Cerebellar nuclear complex (tissue), 1 donor: ENCODE data around the gene CECR2.

Source experiments
- DNase-seq, 2 experiments: peaks; one replicate each; lab custom pipeline; 2025; lab: John Stamatoyannopoulos, UW

CECR2 gene

DNA sequence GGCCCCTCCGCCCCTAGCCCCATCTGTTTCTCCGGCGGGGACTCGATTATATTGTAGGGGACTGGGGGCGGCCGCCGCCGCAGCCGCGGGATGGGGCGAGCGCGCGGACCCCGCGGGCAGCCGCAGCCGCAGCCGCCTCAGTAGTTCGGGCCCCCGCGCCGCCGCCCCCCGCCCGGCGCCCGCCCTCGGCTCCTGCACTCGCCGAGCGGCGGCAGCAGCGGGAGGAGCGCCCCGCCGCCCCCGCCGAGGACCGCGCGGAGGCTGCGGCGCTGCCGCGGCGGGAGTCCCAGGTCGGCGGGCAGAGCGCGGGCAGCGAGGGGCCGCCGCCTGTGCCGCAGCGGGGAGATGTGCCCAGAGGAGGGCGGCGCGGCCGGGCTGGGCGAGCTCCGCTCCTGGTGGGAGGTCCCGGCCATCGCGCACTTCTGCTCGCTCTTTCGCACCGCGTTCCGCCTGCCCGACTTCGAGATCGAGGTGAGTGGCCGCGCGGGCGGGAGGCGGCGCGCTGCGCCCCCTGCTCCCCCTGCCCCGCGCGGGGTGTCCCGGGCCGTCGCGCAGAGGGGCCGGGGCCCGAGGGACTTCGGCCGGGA is at the start of gene CECR2:
CECR2 (plus strand) TSS at position 22 of the 587 bp plus-strand sequence; CDS start at position 346, 324 bp downstream.
- DNase-seq: no peak

DNA sequence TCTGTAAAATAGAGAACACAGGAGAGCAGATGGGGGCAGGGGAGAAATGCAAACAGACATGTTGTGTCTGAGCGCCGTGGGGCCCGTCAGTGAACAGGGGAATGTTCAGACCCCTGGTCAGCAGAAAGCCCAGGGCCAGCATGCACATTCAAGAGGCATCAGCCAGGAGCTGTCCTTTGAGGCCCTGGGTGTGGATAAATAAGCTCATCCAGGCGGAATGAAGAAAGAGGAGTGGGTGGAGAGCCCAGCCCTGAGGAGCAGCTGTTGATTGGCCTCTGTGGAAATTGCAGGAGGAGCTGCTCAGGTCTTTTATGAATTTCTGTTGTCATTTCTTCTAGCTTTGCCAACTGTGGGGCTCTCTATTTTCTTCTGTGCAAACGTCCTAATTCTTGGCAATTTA is 49.7 kb upstream of the CECR2 start:
- no peak for DNase-seq

DNA sequence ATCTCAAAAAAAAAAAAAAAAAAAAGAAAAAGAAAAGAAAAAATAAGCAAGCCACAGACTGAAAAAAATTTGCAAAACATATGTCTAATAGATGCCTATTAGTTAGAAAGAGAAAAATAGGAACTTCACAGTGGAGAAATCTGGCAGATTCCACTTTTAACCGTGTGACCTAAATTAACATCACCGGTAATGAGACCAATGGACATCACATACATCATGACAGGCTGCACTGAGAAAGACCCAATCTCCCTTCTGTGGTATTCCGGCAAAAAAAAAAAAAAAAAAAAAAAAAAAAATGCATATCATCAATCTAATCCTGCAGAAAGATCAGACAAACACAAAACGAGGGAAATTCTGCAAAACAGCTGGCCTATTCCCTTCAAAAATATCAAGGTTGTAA is 46.7 kb upstream of the CECR2 start:
- no peak for DNase-seq

DNA sequence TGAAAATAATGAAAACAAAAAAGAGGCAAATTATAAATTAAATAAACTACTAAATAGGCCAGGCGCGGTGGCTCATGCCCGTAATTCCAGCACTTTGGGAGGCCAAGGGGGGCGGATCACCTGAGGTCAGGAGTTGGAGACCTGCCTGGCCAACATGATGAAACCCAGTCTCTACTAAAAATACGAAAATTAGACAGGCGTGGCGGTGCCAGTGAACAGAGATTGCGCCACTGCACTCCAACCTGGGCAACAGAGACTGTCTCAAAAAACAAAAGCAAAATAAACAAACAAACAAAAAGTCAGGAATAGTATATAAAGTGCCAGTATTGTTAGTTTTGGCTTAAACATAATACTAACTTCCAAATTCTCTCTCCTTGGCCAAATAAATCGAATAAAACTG is 37.6 kb upstream of the CECR2 start:
- no peak for DNase-seq

DNA sequence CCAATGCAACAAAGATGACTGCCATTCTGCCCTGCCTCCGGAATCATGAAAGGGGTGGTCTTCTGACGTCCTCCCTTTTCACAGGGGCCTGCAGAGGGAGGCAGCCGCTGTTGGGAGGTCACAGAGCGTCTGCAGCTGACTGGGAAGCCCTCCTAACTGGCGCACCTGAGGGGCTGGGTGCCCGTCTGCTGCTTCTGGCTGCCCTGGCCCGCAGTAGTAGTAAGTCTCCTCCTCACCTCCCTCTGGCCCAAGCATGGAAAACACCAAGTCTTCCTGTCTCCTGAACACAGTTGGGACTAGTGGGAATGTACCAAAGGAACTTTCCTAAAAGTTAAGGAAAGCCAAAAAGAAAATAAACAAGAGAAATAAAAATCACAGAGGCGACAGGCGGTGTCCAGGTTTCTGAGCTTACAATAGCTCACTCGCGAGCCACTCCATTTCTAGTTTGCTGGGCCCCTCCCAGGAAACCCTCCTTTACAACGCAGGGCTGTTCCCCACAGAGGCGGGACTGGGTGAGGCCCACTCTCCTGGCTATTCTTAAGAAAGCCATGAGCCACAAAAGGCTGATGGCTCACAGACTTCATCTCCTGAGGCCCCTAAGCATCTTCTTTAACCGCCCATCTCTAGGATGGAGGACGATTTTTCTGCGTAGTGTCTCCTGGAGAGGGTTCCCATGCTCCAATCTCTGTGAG is 37.0 kb upstream of the CECR2 start:
- no peak for DNase-seq

DNA sequence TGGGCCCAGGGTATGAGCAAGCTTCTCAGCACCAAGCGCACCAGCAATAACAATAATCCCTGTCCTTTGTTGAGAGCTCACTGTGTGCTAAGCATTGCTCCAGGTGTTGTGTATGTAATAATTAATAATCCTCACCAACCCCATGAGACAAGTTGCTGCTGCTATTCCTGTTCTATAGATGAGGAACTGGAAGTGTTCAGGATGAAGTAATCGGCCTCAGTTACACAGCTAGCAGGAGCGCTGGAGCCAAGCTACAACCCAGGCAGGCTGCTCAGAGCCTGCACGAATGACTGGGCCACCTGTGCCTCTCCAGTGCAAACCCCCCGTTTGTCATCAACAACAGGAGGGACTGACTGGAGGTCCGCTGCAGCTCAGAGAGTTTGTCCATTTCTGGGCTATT is 35.2 kb upstream of the CECR2 start:
- no peak for DNase-seq

DNA sequence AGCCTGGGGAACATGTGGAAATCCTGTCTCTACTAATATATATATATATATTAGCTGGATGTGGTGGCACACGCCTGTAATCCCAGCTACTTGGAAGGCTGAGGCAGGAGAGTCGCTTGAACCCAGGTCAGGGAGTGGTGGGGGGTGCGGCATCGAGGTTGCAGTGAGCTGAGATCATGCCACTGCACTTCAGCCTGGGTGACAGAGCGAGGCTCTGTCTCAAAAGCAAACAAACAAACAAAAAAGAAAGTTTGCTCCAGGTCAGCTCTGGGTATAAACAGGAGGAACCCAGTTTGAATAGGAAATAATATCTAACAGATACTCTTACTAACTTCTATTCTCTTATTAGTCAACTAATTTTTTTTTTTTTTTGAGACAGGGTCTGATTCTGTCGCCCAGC is 34.3 kb upstream of the CECR2 start:
- no peak for DNase-seq

DNA sequence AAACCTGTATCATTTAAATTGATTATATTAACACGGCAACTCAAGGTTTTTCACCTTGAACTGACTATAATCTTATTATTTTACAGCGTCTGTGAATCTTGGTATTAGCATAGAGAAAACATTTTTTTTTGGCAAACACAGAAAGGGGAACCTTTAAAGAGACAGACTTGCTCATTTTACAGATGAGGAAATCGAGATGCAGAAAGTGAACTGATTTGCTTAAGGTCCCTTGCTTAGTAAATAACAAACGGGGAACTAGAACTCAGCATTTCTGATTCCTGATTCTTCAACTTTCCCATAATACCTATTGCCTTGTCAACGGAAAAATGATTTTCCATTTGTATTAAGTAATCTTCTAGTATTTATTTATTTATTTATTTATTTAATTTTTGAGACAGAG is 33.2 kb upstream of the CECR2 start:
- DNase-seq: no peak

DNA sequence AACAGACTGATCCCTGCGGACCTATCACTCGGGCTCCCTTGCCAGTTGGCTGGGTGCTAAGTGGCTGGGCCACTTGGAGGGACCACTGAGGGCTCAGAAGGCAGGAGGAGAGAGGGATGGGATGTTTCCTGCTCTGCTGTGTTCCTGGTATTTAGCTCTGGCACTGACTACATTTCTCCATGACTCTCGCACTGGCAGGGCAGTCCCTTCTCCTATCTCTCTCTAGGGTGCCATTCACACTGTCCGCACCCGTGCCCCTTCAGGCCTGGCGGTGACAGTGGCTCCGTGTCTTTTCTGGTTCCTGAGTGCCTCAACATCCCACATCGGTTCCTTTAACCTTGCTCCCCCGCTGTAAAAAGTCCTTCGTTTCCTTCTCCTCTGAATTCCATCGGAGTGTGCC is 31.6 kb upstream of the CECR2 start:
- DNase-seq: no peak

DNA sequence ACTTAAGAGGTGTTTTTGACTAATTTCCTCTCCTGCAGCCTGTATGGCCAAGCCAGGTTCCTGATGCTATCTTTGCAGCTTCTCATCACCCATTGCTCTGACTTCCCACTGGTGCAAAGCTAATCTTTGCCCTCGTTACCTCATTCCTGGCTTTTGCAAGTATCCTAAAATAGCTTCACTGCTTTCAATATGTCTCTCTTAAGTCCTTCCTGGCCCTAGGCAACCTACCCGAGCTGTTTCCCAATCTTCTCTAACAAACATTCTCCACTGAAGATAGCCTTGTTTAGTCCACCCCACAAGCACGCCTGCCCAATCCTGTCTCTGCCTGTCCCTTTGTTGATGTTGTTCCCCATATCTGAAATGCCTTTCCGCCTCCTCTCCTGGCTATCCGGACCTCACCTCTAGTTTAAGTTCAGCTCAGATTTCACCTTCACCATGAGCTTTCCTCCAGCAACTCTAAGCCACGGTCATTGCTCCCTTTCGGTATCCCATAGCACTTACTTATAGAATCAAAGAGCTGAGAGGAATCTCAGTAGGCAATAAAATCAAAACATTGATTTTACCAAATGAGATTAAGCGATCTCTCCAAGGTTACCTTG is 30.1 kb upstream of the CECR2 start:
- DNase-seq: no peak

DNA sequence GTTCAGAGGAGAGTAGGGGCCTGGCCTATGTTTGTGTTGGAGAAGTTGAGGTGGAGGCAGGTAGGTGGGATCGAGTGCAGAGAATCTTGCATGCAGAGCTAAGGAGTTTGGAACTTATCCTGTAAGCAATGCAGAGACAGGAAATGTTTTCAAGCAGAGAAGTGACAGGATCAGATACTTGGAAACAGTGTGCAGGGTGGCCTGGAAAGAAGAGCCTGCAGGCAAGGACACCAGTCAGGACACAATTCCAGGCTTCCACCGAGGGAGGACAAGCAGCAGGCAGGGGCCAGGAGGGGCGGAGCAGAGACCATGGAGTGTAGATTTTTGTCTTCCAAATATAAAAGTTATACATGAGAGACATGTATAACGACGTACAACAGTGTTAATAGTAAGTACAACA is 26.9 kb upstream of the CECR2 start:
- DNase-seq: no peak

DNA sequence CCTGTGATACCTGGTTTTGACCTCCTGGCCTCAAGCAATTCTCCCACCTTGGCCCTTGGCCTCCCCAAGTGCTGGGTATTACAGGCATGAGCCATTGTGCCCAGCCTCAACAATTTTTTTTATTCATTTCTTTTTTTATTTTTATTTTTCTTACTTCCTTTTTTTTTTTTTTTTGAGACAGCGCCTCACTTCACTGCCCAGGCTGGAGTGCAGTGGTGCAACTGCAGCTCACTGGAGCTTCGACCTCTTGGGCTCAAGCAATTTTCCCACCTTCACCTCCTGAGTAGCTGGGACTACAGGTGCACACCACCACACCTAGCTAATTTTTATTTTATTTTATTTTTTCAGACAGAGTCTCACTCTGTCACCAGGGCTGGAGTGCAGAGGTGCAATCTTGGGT is 25.5 kb upstream of the CECR2 start:
- no peak for DNase-seq

DNA sequence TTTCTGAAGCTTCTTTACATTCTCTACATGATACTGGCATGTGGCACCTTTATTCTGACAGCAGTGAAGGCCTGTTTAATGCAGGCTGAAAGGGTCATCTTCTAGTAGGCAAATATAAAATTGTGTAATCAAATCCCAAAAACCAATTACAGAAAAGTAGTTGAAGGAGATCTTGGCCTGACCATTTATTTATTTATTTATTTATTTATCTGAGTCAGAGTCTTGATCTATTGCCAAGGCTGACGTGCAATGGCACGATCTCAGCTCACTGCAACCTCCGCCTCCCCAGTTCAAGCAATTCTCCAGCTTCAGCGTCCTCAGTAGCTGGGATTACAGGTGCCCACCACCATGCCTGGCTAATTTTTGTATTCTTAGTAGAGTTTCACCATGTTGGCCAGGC is 22.7 kb upstream of the CECR2 start:
- no peak for DNase-seq

DNA sequence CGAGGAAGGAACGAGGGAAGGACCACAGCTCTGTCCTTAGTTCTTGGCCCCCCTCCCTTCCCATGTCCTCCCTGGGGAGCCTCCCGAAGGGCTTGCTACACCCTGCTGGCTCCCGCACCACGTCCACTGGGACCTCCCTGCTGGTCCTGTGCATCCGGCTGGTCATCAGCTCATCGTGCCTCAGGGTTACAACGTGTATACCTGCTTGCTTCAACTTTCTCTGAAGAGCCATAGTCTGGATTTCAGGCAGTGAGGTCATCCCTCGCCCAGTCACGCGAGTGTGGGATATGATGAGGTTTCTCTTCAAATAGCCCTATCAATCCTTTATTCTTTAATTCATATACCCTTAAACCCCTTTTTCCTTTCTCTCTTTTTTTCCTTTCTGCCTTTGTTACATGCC is 21.5 kb upstream of the CECR2 start:
- DNase-seq: no peak

DNA sequence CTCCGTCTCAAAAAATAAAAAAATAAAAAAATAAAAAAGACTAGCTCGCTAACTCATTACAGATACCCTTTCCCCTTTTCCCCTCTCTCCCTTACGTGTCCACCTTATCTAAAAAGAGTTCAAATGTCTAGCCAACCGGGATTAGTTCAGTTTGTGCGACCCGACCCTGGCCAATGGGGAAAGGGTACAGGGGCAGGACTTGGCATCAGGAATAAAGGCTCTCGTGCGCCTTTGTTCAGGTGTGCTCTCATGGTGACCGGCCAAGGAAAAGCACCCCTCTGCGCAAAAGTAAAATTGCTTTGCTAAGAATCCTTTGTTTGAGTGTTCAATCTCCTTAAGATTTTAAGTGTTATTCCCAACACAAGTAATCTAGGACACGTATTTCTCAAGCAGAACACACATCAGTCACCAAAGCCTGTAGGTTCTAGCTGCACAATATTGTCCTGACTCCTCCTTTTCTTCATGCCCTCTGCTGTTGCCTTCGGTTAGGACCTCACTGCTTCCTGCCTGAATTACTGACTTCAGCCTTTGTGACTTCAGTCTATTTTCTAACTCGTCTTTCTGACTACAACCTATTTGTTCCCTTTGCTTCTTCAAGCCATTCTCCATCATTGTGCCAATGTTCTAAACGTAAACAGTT is 20.7 kb upstream of the CECR2 start:
- DNase-seq: no peak

DNA sequence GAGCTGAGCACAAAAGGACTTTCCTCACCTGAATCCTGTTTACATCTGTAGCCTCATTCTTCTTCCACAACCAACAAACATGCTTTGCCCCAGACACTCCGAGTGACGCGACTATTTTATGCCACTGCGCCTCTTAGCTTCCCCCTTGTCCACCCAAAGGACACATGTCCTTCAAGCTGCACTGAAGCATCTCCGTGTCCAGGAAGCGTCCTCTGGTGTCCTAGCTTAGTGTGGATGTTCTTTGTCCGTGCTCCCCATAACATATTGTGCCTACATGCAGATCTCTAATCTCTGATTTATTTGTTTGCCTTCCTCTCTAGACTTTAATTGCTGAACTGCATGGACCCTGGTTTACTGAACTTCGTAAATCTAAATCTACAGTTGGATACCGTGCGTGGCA is 20.1 kb upstream of the CECR2 start:
- DNase-seq: no peak

DNA sequence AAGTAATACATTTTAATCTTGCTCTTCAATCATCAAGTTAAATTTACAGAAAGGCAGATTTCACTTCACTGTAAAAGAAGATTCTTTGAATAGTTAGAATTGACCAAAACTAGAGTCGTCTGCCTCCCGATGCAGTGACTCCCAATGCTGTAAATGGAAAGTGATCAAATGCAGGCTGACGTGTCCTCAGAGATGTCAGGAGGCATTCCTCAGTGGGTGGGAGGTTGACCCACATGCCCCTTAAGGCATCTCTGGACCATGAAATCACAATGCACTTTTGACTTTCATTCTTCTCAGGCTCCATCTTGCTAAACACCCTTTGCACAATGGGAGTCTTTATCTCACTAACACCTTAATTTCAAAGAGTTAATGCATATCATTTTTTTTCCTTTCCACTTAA is 19.0 kb upstream of the CECR2 start:
- no peak for DNase-seq

DNA sequence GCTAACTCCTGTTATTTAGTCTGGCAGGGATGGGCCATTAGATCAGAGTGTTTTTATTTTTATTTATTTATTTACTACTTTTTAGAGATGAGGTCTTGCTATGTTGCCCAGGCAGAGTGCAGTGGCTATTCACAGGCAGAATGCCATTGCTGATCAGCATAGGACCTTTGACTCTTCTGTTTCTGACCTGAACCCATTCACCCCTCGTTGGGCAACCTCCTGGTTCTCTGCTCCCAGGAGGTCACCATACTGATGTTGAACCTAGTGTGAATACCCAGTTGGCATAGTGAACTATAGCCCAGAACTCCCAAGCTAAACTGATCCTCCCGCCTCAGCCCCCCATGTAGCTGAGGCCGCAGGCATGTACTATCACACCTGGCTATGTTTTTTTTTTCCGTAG is 16.5 kb upstream of the CECR2 start:
- no peak for DNase-seq

DNA sequence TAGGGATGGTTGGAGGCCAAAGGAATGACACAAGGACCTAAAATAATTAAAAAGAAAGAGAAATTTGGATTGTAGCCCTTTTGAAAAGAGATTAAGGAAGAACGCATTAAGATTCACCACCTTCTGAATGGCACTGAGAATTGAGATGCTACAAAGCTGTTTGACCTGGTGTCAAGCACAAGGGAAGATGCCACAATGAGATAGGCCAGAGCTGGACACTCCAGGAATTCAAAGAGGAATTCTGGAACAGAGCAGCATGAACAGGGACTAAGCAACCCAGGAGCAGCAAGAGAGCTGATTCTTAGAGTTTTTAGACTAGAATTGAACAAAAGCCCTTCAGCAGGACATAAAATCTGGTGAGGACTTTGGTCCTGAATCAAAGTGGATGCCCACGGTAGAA is 11.6 kb upstream of the CECR2 start:
- DNase-seq: no peak

DNA sequence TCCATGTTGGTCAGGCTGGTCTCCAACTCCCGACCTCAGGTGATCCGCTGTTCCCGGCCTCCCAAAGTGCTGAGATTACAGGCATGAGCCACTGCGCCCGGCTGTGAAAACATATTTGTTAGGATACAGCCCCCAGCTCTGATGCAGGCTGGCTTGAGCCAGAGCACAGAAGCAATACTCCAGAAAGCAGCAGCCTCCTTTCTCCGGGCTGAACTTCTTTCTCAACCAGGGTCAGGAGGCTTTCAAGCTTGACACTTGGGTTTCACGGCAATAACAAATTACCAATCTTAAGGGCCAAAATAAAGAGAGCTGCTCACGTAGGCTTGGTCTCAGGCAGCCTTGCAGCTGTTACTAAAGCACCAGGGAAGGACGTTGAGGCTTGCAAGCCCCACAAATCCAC is 10.8 kb upstream of the CECR2 start:
- no peak for DNase-seq

DNA sequence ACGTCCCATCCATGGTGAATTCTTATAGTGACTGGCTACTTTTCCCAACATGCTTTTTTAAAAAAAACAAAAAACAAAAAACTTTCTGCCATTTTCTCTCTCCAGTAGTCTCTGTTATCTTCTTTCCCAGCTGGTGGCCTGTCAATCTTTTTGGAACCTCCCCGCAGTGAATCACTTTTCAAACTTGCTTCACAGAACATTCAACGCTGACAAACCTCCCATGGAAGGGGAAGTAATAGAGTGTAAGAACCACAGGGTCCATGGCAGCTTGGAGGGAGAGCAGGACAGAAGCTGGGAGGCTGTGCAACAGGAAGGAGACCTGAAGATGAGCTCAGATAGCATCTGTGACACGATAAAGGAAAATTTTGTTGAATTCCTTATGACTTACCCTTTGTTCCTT is 9.8 kb upstream of the CECR2 start:
- no peak for DNase-seq

DNA sequence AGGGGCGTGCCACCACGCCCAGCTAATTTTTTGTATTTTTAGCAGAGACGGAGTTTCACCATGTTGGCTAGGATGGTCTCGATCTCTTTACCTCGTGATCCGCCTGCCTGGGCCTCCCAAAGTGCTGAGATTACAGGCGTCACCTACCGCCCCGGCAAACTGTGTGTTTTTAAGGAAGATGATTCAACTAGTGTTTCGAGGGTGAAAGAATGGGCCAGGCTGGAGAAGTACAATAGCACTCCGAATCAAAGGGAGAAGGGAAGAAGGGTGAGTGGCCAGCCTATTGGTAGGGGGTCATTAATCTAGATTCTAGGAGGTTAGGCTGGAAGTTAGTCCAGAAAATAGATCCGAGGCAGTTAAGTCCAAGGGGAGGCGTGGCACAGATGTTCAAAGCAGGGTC is 2.9 kb upstream of the CECR2 start:
- DNase-seq: no peak

DNA sequence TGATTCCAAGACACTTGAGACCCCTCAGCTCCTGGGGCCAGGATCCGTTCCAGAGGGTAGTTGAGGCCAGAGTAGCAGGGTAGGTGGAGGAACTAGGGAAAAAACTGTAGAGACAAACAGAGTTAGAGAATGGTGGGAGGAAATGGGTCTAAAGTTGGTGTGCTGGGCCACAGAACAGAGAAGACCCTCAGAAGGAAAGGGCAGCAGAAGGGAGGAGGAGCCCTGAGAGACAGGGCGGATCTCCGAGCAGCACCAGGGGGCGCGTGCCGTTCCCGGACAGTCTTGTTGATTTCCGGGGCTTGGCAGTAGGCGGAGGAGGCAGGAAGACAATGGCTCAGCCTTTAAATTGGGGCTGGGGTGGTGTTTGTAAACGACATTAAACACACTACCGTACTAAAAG is 2.4 kb upstream of the CECR2 start:
- DNase-seq: no peak
